HepG2 (cell line): ENCODE results near the gene PARVA. TPM values are rescaled to one million over a fixed set of nuclear protein-coding genes. Genes with fewer than 3 reads are reported as not detected.

Source experiments
- ATAC-seq: fragments of 200-7000 bp; cut with Tn5 transposase; 3 replicates; pipeline ENCODE4 v1.9.1; 2020; ENCODE audit warnings: mild to moderate bottlenecking, moderate library complexity
- BruUV-seq: library from RNA; stranded (reverse); fragments of 400-500 nt; replicated peaks from 2 replicates; lab custom pipeline; 2021; lab: Mats Ljungman, UMichigan
- CTCF ChIA-PET: fragments of 300-600 bp; formaldehyde crosslinking; extraction: SDS; loops from one replicate; lab custom pipeline; 2021; ENCODE audit warnings: low total read pairs, inconsistent platforms, low intra/inter-chr PET ratio; lab: Yijun Ruan, JAX
- POLR2A ChIA-PET: fragments of 350-600 bp; sonication (Branson Sonifier 250); formaldehyde crosslinking; loops from one replicate; lab custom pipeline; 2020; ENCODE audit warnings: antibody characterized with exemption, inconsistent platforms; lab: Yijun Ruan, JAX
- DNase-seq: peaks from one replicate; pipeline ENCODE4 v3.0.0-alpha.2; 2015; ENCODE audit warnings: low spot score
- FAIRE-seq: peaks from 3 replicates; lab custom pipeline; 2011; peaks lifted over from hg19 to GRCh38; lab: Jason Lieb, UNC
- H2AFZ ChIP-seq: one replicate; pipeline ENCODE4 v1.6.1; 2011; ENCODE audit warnings: low read length, inconsistent platforms
- H3K27ac ChIP-seq: fragments of 300-600 bp; 3 replicates; pipeline ENCODE4 v1.8.0; 2011; ENCODE audit warnings: mixed run types, mild to moderate bottlenecking, mixed read lengths, low read length, inconsistent platforms; ENCODE audit not compliant: insufficient read depth; ENCODE audit errors: extremely low read length
- H3K27me3 ChIP-seq, 2 experiments: fragments of 200-600 bp in 1 of 2; 2 replicates in 1 of 2; 3 replicates in 1 of 2; pipeline versions ENCODE4 v1.6.0 to v1.8.0; 2011; ENCODE audit warnings: low read length in 2 of 2, mild to moderate bottlenecking in 2 of 2, moderate library complexity in 2 of 2, inconsistent platforms in 1 of 2; ENCODE audit not compliant: insufficient read depth in 2 of 2, control insufficient read depth in 1 of 2
- H3K36me3 ChIP-seq, 2 experiments: fragments of 200-600 bp in 1 of 2; replicated peaks in 1 of 2; 2 replicates in 1 of 2; 3 replicates in 1 of 2; pipeline versions ENCODE4 v1.5.1 to v1.8.0; 2011; ENCODE audit warnings: low read length in 2 of 2, inconsistent platforms in 1 of 2; ENCODE audit not compliant: insufficient read depth in 2 of 2, control insufficient read depth in 1 of 2
- H3K4me1 ChIP-seq: 2 replicates; pipeline ENCODE4 v1.5.1; 2012; ENCODE audit warnings: low read length, inconsistent platforms; ENCODE audit not compliant: insufficient read depth
- H3K4me2 ChIP-seq: 2 replicates; pipeline ENCODE4 v1.6.0; 2011; ENCODE audit warnings: low read depth, low read length, inconsistent platforms
- H3K4me3 ChIP-seq, 3 experiments: fragments of 200-600 bp in 1 of 3; sonication (generic), shearing (Covaris generic) in 1 of 3; replicated peaks in 1 of 3; 2 replicates each; pipeline ENCODE4 v1.5.1; 2011 to 2016; ENCODE audit warnings: low read length in 3 of 3, inconsistent platforms in 2 of 3, low read depth in 2 of 3, mild to moderate bottlenecking in 2 of 3, control low read depth in 1 of 3, mixed read lengths in 1 of 3; ENCODE audit not compliant: insufficient read depth in 1 of 3
- H3K79me2 ChIP-seq: one replicate; pipeline ENCODE4 v1.6.1; 2011; ENCODE audit warnings: low read length, inconsistent platforms; ENCODE audit not compliant: insufficient read depth
- H3K9ac ChIP-seq: 2 replicates; pipeline ENCODE4 v1.6.0; 2011; ENCODE audit warnings: mild to moderate bottlenecking, low read depth, low read length, inconsistent platforms; ENCODE audit not compliant: insufficient read depth
- H3K9me3 ChIP-seq: 2 replicates; pipeline ENCODE4 v1.5.1; 2012; ENCODE audit warnings: mild to moderate bottlenecking, low read length
- H4K20me1 ChIP-seq: 2 replicates; pipeline ENCODE4 v1.6.0; 2011; ENCODE audit warnings: inconsistent platforms, mild to moderate bottlenecking, low read length, moderate library complexity; ENCODE audit not compliant: insufficient read depth
- GLI4 ChIP-seq: sonication (generic); formaldehyde crosslinking; IDR thresholded peaks from 2 replicates; pipeline ENCODE4 v1.5.1; 2020; ENCODE audit warnings: missing genetic modification reagents, mild to moderate bottlenecking, moderate library complexity, borderline replicate concordance
- HMG20A ChIP-seq: IDR thresholded peaks from 2 replicates; pipeline ENCODE4 v1.6.1; 2016; ENCODE audit warnings: borderline replicate concordance
- LBX2 ChIP-seq: sonication (generic); formaldehyde crosslinking; IDR thresholded peaks from 2 replicates; pipeline ENCODE4 v1.5.0; 2020; ENCODE audit warnings: missing genetic modification reagents, mild to moderate bottlenecking, borderline replicate concordance
- MAFF ChIP-seq: IDR thresholded peaks from 2 replicates; pipeline ENCODE4 v1.6.1; 2011; ENCODE audit warnings: low read depth, low read length, improper control_type of control experiment
- MAFK ChIP-seq, 2 experiments: IDR thresholded peaks in 1 of 2; conservative IDR thresholded peaks in 1 of 2; 2 replicates each; pipeline ENCODE4 v1.6.1; 2011; ENCODE audit warnings: improper control_type of control experiment in 2 of 2, low read length in 2 of 2
- ZNF660 ChIP-seq: sonication (generic); formaldehyde crosslinking; IDR thresholded peaks from 2 replicates; pipeline ENCODE4 v1.5.1; 2020; ENCODE audit warnings: mild to moderate bottlenecking, low read depth, missing genetic modification reagents, borderline replicate concordance
- WGBS: methylation state at CpG from one replicate; pipeline ENCODE4 v1.1.6; 2017; ENCODE audit warnings: low lambda C conversion rate; 5-methylcytosine and 5-hydroxymethylcytosine counted together
- in situ Hi-C: cut with HindIII; loops from 2 replicates; pipeline ENCODE4 v1.10.0; 2017; ENCODE audit warnings: low pct_unique_long_range_greater_than_20kb; ENCODE audit not compliant: extremely low pct_ligation_motif_present
- intact Hi-C: fragments of 100-400 bp; cut with micrococcal nuclease; formaldehyde crosslinking; loops from one replicate; pipeline ENCODE4 v1.10.0; 2022; ENCODE audit not compliant: unreplicated experiment
- polyA plus RNA-seq, 8 experiments: library from polyadenylated mRNA; depleted of rRNA in 3 of 8; stranded (reverse) in 7 of 8; unstranded in 1 of 8; fragments of >200 nt; fragmentation: Illumina TruSeq in 4 of 8; extraction: Trizol in 4 of 8; gene quantifications; 2 replicates each; pipeline versions ENCODE4 v1.2.1 to v1.2.3, GENCODE V29; 2011 to 2016; ENCODE audit warnings: low read depth in 4 of 8, missing spikeins in 1 of 8, mixed read lengths in 1 of 8; ENCODE audit not compliant: insufficient read depth in 1 of 8
- total RNA-seq, 5 experiments: library from RNA; depleted of rRNA; stranded (reverse); fragments of >200 nt; fragmentation: Illumina TruSeq; extraction: Trizol; gene quantifications; 2 replicates each; pipeline ENCODE4 v1.2.3, GENCODE V29; 2016; ENCODE audit warnings: low read depth in 1 of 5

Gene PARVA
- total and polyA plus RNA-seq, 2 of the 13 experiments (the other 11 are each of a cell fraction or from before 2014, with no cell fraction given), result 5.9 to 9.1 TPM

DNA sequence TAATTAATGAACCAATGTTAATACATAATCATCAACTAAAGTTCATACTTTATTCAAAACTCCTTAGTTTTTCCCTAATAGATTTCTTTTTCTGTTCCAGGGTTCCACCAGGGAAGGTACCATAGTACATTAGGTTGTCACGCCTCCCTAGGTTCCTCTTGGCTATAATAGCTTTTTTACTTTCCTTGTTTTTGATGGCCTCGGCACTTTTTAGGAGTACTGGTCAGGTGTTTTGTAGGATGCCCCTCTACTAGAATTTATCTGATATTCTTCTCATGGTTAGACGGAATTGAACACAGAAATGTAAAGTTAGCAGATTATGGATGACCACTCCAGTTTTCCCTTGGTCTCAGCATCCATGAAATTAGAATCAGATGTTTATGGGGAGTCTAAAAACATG, 34.0 kb downstream of the PARVA start:
- POLR2A ChIA-PET, result no interaction called here
- no peak overlapping the region for H3K4me2 ChIP-seq
- peak; percentile 75 for TF ChIP-seq MAFF
- TF ChIP-seq MAFK (conservative IDR thresholded peaks at IDR 0.05 in 1 of 2, IDR thresholded peaks at IDR 0.05 in 1 of 2; ENCODE audit: low read length in 2 of 2), result peak; percentile 78 to 91; a peak in 3 of 4 replicates
- TF ChIP-seq ZNF660 (CRISPR knock-in tag), result no peak
- TF ChIP-seq HMG20A (CRISPR knock-in tag), result no peak
- TF ChIP-seq, all 625 proteins: peak for 2
- no peaks in the 10 kb centered on the region for H3K9me3 ChIP-seq
- CTCF ChIA-PET, result interaction anchor here (1.9 to 2.1 kb wide), 2 partner anchors 80 to 483 kb away, joined by 5 to 12 read pairs; no protein-coding TSS in a partner anchor
- no peaks in the 10 kb centered on the region for H4K20me1 ChIP-seq
- H3K27me3 ChIP-seq, result no peaks in the 10 kb centered on the region
- H3K79me2 ChIP-seq, result no peaks in the 10 kb centered on the region
- H2AFZ ChIP-seq, result no peak overlapping the region
- no peak overlapping the region for H3K27ac ChIP-seq
- ATAC-seq, result no peak
- no peaks in the 10 kb centered on the region for H3K36me3 ChIP-seq
- FAIRE-seq, result no peak
- intact Hi-C loops, result loop anchor here (5.0 kb wide), 1 partner anchor 76 kb away; no protein-coding TSS in a partner anchor
- no peak for DNase-seq
- in situ Hi-C loops, result loop anchor here (5.0 to 10.0 kb wide), 2 partner anchors 57 to 476 kb away; no protein-coding TSS in a partner anchor
- 91% methylated on average over 3 of the region's 3 CpGs for WGBS
- H3K4me1 ChIP-seq, result no peaks in the 10 kb centered on the region; the same call in 1 of the 2 replicates
- no peak overlapping the region for H3K9ac ChIP-seq
- no peak overlapping the region for H3K4me3 ChIP-seq
- BruUV-seq, result no TSS peak

- WGBS, result 51% methylated on average over 6 of the region's 7 CpGs
- H3K36me3 ChIP-seq, result no peaks in the 10 kb centered on the region
- H3K27me3 ChIP-seq, result no peaks in the 10 kb centered on the region
- ATAC-seq (peak; percentile 97), FAIRE-seq (peak; percentile 23), DNase-seq (peak; percentile 31)
- intact Hi-C loops, result loop anchor here (1.0 to 5.0 kb wide), 3 partner anchors 75 to 482 kb away; no protein-coding TSS in a partner anchor
- in situ Hi-C loops, result loop anchor here (5.0 to 10.0 kb wide), 2 partner anchors 57 to 475 kb away; no protein-coding TSS in a partner anchor
- no peaks in the 10 kb centered on the region for H3K79me2 ChIP-seq
- no peak overlapping the region for H3K4me3 ChIP-seq
- no peak overlapping the region for H3K9ac ChIP-seq
- no peak overlapping the region for H3K4me2 ChIP-seq
- H3K4me1 ChIP-seq, result no peaks in the 10 kb centered on the region; the same call in 1 of the 2 replicates
- POLR2A ChIA-PET, result no interaction called here
- no TSS peak for BruUV-seq
- CTCF ChIA-PET, result interaction anchor here (1.9 to 2.1 kb wide), 2 partner anchors 81 to 482 kb away, joined by 5 to 12 read pairs; no protein-coding TSS in a partner anchor
- H2AFZ ChIP-seq, result no peak overlapping the region
- H3K27ac ChIP-seq, result no peak overlapping the region
- no peaks in the 10 kb centered on the region for H3K9me3 ChIP-seq
- no peaks in the 10 kb centered on the region for H4K20me1 ChIP-seq
- TF ChIP-seq GLI4 (no peak), LBX2 (no peak)
Observed at GRCh38 chr11:12411806-12412727, 34.7 kb downstream of the PARVA start.
